Peyer's patch (tissue), 4 donors: Measurements from ENCODE around the gene NTRK2. TPM values are rescaled to one million over a fixed set of nuclear protein-coding genes. Genes with fewer than 3 reads are reported as not detected.
"Not testable (repeated sequence)": the region's sequence is repeated elsewhere in the genome, so short reads cannot be mapped to it uniquely, and the experiment has no call there.

Source experiments
- DNase-seq, 3 donors: peaks; one replicate each; pipeline ENCODE4 v3.0.0-alpha.2; 2017 to 2019
- H3K27ac ChIP-seq, 4 donors: fragments of 200-600 bp; sonication (generic); one replicate each; pipeline ENCODE4 v1.5.1; 2016 to 2019
- H3K27me3 ChIP-seq, 2 donors: fragments of 200-600 bp; sonication (generic); one replicate each; pipeline ENCODE4 v1.5.1; 2019
- H3K36me3 ChIP-seq, 3 donors: fragments of 200-600 bp; sonication (generic); one replicate each; pipeline ENCODE4 v1.5.1; 2016 to 2019
- H3K4me1 ChIP-seq, 4 donors: fragments of 200-600 bp; sonication (generic); one replicate each; pipeline ENCODE4 v1.5.1; 2016 to 2019
- H3K4me3 ChIP-seq, 4 donors: fragments of 200-600 bp; sonication (generic); 1 replicate in 3 of 4; 2 replicates in 1 of 4; pipeline ENCODE4 v1.5.1; 2016 to 2019; ENCODE audit warnings: mild to moderate bottlenecking in 1 of 4
- H3K9me3 ChIP-seq, 4 donors: fragments of 200-600 bp; sonication (generic); one replicate each; pipeline ENCODE4 v1.5.1; 2016 to 2019; ENCODE audit warnings: mild to moderate bottlenecking in 1 of 4
- CTCF ChIP-seq, 6 experiments: fragments of 450-650 bp in 4 of 6; fragments of 200-600 bp in 2 of 6; sonication (generic) in 1 of 6; IDR thresholded peaks; one replicate each; pipeline ENCODE4 v1.5.1; 2017 to 2019; ENCODE audit warnings: antibody characterized with exemption in 6 of 6, mild to moderate bottlenecking in 3 of 6, moderate library complexity in 1 of 6
- POLR2A ChIP-seq, 2 donors: fragments of 450-650 bp; IDR thresholded peaks; one replicate each; pipeline ENCODE4 v1.5.1; 2017; ENCODE audit warnings: antibody characterized with exemption in 2 of 2, mild to moderate bottlenecking in 2 of 2, moderate library complexity in 2 of 2
- total RNA-seq, 4 donors: library from RNA; depleted of rRNA; stranded (reverse); fragments of >200 nt; gene quantifications; one replicate each; pipeline ENCODE4 v1.1.0, GENCODE V29; 2016

NTRK2 gene
- total RNA-seq, 4 donors from 2014 or later = 0.35 to 1.7 (median 0.84) TPM

DNA sequence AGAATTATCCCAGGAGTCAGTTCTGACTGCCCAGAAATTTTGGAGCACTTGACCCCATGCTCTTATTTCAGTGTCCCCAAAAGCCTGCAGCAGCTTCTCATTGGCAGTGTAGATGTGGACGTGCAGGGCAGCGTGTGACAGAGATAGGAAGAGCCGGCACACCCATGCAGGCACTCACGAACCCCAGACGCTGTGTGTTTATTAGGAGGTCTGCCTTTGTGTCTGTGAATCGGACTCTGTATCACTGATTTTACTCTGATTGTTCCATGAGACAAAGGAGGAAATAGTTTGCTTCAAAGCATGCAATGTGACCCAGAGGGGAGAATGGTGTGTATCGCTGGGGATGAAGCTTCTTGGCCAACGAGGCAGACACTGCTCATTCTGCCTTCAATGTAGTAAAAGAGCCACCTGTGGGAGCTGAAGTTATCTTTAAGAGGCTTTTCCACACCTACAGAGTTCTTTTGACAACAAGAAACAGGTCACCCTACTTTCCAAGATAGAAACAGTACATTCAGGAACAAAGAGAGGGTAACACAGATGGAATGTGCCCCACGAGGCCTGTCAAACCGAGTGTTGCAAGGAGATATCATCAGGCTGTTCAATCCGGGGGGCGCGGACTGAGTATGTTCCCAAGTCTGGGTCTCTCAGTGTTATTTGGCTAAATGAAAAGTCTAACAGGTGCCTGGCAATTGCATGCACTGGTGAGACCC is 224.0 kb downstream of the NTRK2 start:
- no peaks in the 10 kb centered on the region for H3K36me3 ChIP-seq
- DNase-seq = no peak
- H3K4me3 ChIP-seq = no peak overlapping the region
- TF ChIP-seq POLR2A (IDR thresholded peaks at IDR 0.05) (no peak), CTCF (IDR thresholded peaks at IDR 0.05) (no peak)
- H3K4me1 ChIP-seq = no peaks in the 10 kb centered on the region
- H3K27ac ChIP-seq = no peak overlapping the region
- H3K27me3 ChIP-seq = no peaks in the 10 kb centered on the region
- no peaks in the 10 kb centered on the region for H3K9me3 ChIP-seq

DNA sequence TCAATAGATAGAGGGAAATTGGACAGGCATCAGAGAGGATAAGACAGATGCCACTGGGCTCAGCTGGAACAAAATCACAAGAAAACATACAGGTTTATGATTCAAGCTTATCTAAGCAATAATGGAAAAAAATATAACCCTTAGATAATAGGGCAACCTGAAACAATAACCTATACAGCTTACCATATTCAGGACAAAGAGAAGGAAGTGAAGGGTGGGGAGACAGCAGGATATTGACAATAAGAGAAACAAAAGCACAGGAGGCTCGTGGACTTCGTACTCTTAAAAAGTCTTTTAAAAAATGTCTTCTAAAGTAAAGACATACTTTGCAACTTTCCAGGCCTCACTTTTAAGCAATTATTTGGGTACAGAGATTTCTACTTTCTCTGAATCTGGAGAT is 225.3 kb downstream of the NTRK2 start:
- no peaks in the 10 kb centered on the region for H3K36me3 ChIP-seq
- no peaks in the 10 kb centered on the region for H3K9me3 ChIP-seq
- no peak overlapping the region for H3K4me3 ChIP-seq
- DNase-seq = no peak
- TF ChIP-seq POLR2A (IDR thresholded peaks at IDR 0.05) (no peak), CTCF (IDR thresholded peaks at IDR 0.05) (no peak)
- no peaks in the 10 kb centered on the region for H3K27me3 ChIP-seq
- H3K27ac ChIP-seq = no peak overlapping the region
- H3K4me1 ChIP-seq = no peaks in the 10 kb centered on the region

DNA sequence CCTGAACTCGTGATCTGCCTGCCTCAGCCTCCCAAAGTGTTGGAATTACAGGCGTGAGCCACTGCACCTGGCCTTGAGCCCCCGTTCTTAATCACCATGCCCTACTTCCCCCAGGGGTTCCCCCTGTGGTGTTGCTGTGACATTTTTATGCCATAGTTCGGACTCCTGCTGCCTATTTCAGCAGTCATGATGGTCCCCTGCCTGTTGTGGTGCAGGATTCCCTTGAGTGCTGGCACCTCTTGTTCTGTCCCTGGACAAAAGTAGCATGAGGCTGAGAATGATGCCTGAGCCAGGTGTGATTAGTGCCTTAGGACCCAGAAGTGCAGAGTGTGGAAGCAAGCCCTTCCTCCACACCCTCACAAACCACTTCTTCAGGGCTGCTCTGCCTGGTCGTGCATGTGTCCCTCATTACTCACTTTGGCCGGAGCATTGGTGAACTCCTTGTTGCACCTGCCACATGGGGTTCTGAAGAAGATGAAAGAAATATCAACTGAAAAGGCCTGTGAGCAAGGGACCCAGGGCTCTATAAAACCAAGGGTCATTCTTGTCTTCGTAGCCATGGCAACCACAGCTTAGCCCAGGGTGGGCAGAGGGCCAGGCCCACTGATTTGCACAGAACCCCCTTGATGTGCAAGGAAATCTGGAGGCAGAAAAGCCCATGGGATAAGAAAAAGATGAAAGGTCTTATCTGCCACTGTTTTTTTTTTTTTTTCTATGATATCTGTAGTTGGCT is 228.0 kb downstream of the NTRK2 start:
- DNase-seq = no peak
- TF ChIP-seq POLR2A (IDR thresholded peaks at IDR 0.05) (no peak), CTCF (IDR thresholded peaks at IDR 0.05) (no peak)
- Histone ChIP-seq H3K27me3 (no peaks in the 10 kb centered on the region), H3K4me1 (no peaks in the 10 kb centered on the region), H3K27ac (no peak overlapping the region), H3K9me3 (no peaks in the 10 kb centered on the region), H3K36me3 (no peaks in the 10 kb centered on the region), H3K4me3 (no peak overlapping the region)

GRCh38 chr9:84898188-84898587 is 228.7 kb downstream of the NTRK2 start:
- no peak for DNase-seq
- no peaks in the 10 kb centered on the region for H3K4me1 ChIP-seq

DNA sequence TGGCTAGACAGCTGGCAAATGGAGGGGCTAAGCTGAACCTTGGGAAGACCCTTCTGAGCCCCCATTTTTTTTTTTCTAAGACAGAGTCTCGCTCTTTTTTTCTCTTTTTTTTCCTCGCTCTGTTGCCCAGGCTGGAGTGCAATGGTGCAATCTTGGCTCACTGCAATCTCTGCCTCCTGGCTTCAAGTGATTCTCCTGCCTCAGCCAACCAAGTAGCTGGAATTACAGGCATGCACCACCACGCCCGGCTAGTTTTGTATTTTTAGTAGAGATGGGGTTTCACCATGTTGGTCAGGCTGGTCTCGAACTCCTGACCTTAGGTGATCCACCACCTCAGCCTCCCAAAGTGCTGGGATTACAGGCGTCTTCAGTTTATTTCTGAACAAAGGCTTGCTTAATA is 229.1 kb downstream of the NTRK2 start:
- not testable (repeated sequence) for H3K27me3 ChIP-seq, H3K27ac ChIP-seq, H3K4me3 ChIP-seq, H3K36me3 ChIP-seq, DNase-seq, H3K9me3 ChIP-seq, H3K4me1 ChIP-seq

More at GRCh38 chr9:84898188-84898587, 228.7 kb downstream of the NTRK2 start:
- Histone ChIP-seq H3K9me3 (no peaks in the 10 kb centered on the region), H3K27me3 (no peaks in the 10 kb centered on the region), H3K4me3 (no peak overlapping the region), H3K27ac (no peak overlapping the region), H3K36me3 (no peaks in the 10 kb centered on the region)
- no peak for TF ChIP-seq POLR2A (IDR thresholded peaks at IDR 0.05)
- no peak for TF ChIP-seq CTCF (IDR thresholded peaks at IDR 0.05)

- Histone ChIP-seq H3K27me3 (no peaks in the 10 kb centered on the region), H3K4me1 (no peaks in the 10 kb centered on the region), H3K27ac (no peak overlapping the region), H3K4me3 (no peak overlapping the region), H3K9me3 (no peaks in the 10 kb centered on the region), H3K36me3 (no peaks in the 10 kb centered on the region)
- TF ChIP-seq POLR2A (IDR thresholded peaks at IDR 0.05) = no peak
- TF ChIP-seq CTCF (IDR thresholded peaks at IDR 0.05) = no peak
- DNase-seq = no peak
These were observed 229.8 kb downstream of the NTRK2 start for GRCh38 chr9:84899326-84899725.
